Stimulated activated CD8-positive, alpha-beta memory T cell treated with anti-CD3 and anti-CD28 coated beads, Interleukin-2, amount 100 ng/mL, for 1 hour (primary cell): ENCODE results near the gene TOR1B.

Source experiments
- DNase-seq, 2 donors: peaks; one replicate each; pipeline ENCODE4 v3.0.0-alpha.2; 2020; ENCODE audit warnings: low read depth in 2 of 2

TOR1B gene

GRCh38 chr9:129845373-129845772, 42.4 kb downstream of the TOR1B start:
- DNase-seq = no peak

GRCh38 chr9:129848712-129849441, 45.9 kb downstream of the TOR1B start:
- DNase-seq = no peak

- no peak for DNase-seq
Observed at GRCh38 chr9:129849901-129850300, 46.9 kb downstream of the TOR1B start.

- no peak for DNase-seq
Observed at GRCh38 chr9:129850821-129851550, 48.0 kb downstream of the TOR1B start.

GRCh38 chr9:129851821-129852220, 48.8 kb downstream of the TOR1B start:
- DNase-seq = no peak

GRCh38 chr9:129852579-129852978, 49.6 kb downstream of the TOR1B start:
- DNase-seq = no peak

GRCh38 chr9:129853614-129854013, 50.6 kb downstream of the TOR1B start:
- DNase-seq = no peak

- DNase-seq = no peak
Observed at GRCh38 chr9:129854588-129855110, 51.7 kb downstream of the TOR1B start.

GRCh38 chr9:129857207-129857606, 54.2 kb downstream of the TOR1B start:
- DNase-seq = no peak

- DNase-seq = no peak
Observed at GRCh38 chr9:129858167-129858962, 55.4 kb downstream of the TOR1B start.
